Measurements from ENCODE around the gene SSR1.

GRCh38 chr6:7237653-7238188, 75.3 kb downstream of the SSR1 start:
- TF ChIP-seq POLR2AphosphoS5 (IDR thresholded peaks at IDR 0.05) (no peak), CTCF (IDR thresholded peaks at IDR 0.05) (no peak)
